SW480 (cell line): ENCODE measurements around the gene LBP.
"Not testable (repeated sequence)": the region's sequence is repeated elsewhere in the genome, so short reads cannot be mapped to it uniquely, and the experiment has no call there.

Source experiments
- DNase-seq: peaks from one replicate; pipeline ENCODE4 v3.0.0-alpha.2; 2016; ENCODE audit warnings: low spot score

LBP gene

DNA sequence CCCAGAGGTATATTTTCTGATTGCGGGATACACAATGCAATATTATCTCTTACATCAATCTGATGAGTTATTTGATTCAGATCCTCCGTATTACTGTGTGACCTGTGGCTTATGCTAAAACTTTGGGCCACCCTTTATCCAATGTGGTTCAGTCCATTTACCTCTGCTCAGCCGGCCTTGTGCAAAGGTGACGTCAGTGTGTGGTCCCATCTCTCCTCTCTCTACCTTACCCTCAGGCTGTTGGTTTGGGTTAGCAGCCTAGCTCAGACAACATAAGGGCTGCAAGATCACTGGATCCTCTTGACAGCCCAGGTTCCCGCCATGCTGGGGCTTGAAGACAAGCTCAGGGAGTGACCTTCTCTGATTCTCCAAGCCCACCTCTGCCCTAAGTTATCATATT lies 55.8 kb downstream of the LBP start:
- no peak for DNase-seq

DNA sequence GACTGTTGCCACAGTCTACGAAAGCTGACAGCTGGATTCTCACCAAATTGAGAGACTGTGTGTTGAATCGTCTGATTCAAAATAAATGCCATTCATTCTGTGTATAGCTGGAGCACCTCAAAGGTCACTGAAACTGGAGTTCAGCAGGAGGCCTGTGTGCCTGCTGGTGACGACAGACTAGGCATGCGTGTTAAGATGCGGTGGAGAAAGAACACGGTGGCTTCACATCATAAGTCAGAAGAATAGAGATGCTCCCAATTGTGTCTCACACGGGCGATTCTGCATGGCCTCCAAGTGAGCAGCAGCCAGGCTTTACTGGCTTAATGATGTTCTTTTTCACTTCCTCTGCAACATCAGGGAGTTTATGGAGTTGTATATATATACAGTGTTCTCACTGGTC lies 56.5 kb downstream of the LBP start:
- DNase-seq, result no peak

DNA sequence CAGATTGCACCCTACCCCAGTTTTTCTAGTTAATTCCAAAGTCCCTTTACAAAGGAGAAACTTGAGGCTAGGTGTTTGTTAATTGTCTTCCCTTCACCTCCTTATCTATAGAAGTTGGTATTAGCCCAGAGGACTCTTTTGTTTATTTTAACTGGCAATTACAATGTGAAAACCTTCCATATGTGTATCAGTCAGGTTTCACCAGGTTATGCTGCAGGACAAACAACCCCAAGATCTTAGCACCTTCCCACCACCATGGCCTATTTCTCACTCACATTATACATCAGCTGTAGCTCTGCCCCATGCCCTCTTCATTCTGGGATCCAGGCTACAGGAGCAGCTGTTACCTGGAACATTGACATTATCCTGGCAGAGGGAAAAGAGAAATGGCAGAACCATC lies 57.7 kb downstream of the LBP start:
- DNase-seq, result no peak

DNA sequence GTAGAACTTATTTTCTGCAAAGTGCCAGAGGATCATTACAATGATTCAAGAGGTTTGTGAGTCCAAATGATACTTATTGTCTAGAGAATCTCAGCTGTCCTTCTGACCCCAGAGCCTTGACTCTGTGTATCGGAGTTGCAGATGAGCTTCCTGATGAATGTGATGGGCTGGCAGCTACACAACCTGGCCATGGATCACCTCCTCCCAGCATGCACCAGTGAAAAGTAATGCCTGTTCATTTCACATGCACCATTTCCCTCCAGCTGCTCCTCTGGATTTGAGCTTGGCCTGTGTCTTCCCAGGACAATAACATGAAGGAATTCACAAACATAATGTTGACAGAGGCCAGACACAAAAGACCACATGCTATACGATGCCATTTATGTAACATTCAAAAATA lies 58.9 kb downstream of the LBP start:
- no peak for DNase-seq

DNA sequence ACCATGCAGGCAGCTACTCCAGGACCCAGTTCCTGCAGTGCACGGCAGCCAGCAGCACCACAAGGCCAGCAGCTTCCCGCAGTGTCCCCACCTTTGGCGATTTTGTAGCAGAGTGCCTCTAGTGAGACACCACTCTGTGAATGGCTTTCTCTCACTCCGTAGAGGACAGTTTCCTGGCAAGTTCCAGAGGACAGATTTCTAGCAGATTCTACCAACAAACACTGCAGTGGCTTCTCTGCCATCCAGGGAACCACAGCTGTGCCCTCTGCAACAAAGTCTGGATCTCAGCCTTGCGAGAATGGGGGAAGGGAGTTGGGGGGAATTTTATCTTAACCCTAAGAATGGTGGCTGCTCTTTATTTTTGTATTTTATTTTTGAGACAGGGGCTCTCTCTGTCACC lies 60.2 kb downstream of the LBP start:
- no peak for DNase-seq

DNA sequence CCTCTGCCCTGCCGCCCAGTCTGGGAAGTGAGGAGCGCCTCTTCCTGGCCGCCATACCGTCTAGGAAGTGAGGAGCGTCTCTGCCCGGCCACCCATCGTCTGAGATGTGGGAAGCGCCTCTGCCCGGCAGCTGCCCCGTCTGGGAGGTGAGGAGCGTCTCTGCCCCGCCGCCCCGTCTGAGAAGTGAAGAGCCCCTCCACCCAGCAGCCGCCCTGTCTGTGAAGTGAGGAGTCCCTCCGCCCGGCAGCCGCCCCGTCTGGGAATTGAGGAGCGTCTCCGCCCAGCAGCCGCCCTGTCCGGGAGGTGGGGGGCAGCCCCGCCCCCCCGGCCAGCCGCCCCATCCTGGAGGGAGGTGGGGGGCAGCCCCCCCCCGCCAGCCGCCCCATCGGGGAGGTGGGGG lies 61.0 kb downstream of the LBP start:
- no peak for DNase-seq

DNA sequence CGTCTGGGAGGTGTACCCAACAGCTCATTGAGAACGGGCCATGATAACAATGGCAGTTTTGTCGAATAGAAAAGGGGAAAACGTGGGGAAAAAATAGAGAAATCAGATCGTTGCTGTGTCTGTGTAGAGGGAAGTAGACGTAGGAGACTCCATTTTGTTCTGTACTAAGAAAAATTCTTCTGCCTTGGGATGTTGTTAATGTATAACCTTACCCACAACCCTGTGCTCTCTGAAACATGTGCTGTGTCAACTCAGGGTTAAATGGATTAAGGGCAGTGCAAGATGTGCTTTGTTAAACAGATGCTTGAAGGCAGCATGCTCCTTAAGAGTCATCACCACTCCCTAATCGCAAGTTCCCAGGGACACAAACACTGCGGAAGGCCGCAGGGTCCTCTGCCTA lies 61.5 kb downstream of the LBP start:
- not testable (repeated sequence) for DNase-seq

DNA sequence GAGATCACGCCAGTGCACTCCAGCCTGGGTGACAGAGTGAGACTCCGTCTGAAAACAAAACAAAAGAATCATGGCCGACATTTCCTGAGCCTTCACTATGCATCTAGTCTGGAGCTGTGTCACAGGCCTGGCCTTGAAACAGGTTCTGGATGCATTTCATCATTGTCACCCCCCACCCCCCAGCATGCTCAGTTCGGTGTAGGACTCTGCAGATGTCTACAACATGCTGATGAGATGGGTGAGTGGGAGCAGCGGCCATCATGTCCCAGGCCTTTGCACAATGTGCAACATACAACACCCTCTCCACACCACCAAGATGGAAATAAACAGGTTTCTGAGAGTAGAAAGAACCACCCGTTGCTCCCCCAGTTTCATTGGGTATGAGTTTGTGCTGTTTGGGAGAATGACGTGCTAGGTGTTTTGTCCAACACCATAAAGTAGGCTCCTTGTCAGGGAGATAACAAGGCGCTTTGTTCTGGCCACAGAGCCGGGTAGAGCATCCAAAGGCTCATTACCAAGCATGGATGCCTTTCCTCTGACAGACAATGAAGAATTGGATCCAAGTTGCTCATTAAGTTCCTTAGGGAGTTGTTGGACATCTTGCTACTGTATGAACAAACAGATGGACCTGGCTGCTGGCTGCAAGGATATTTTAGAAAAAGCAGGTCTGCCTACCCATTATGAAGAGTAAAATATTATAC lies 66.7 kb downstream of the LBP start:
- no peak for DNase-seq

DNA sequence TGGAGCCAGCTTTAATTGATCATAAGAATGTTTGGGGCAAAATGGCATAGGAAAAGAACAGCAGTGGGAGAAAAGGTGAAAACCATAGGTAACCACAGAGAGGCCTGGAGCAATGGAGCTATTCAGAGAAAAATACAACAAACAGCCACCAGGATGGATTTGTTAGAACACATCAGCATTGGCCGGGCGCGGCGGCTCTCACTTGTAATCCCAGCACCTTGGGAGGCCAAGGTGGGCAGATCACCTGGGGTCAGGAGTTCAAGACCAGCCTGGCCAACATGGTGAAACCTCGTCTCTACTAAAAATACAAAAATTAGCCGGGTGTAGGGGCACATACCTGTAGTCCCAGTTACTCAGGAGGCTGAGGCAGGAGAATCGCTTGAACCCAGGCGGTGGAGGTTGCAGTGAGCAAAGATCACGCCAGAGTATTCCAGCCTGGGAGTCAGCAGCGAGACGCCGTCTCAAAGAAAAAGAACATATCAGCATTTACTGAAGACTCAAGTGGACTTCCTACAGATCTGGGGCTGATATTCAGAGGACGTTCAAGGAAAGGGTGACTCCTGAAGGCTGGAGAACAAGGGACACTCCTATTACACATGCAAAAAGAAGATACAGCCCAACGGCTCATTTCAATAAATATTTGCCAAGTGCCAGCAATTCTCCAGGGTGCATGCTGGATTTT lies 68.6 kb downstream of the LBP start:
- no peak for DNase-seq

DNA sequence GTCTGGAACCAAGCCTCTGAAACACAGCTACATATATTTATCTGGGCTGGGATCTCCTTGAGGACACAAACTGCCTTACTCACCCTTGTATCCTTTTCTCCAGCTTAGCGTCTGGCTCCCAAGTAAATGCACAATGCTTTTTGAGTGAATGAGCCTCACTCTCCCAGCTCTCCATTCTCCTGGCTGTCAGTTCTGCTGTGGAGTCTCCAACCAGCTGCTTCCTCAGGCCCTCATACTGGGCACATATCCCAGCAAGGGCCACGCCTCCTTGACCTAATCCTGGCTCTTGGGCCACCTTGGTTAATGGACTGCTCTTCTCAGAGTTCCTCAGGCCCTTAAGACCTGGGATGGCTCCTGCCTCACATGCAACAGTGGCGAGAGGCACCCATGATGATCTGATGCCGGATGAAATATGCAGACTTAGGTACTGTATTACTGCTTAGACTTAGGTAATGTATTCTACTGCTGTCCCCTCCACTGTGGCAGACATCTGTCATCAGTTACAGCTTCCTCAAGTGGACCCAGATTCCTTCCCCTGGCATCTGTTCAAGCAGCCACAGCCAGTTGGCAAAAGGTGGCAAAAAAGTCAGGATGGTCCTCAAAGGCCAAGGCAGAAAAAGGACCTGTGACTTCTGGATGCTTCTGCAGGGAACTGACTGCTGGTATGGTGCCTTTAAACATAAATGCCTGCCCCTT lies 72.4 kb downstream of the LBP start:
- DNase-seq, result no peak

DNA sequence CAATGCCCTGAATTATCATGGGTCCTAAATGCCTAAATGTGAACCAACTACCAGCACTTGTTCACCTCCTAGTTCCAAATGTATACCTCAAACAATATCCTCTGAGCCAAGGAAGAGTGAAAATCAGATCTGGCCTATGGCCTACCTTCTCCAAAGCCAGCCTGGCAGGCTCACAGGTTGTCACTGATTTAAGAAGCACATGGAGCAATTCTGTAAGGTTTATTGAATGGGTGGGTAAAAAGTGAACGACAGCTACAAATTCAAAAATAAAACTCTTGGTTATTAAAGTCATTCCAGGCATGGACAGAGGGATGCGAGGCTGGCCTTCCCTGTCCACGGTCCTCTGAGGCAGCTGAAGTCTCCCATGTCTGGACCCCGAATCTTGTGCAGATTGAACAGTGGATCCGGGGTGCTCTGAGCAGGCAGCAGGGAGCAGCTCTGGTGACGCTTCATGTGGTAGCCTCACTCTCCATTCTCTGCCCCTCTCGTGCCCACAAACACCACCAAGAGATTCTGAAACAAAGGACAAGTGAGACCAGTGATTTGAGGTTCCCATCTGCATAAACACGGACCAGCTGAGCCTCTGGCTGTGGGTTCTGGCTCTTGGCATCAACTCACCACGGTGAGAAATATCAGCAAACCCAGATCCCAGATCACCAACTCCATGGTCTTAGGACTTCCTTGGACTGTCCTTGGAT lies 74.3 kb downstream of the LBP start:
- no peak for DNase-seq

DNA sequence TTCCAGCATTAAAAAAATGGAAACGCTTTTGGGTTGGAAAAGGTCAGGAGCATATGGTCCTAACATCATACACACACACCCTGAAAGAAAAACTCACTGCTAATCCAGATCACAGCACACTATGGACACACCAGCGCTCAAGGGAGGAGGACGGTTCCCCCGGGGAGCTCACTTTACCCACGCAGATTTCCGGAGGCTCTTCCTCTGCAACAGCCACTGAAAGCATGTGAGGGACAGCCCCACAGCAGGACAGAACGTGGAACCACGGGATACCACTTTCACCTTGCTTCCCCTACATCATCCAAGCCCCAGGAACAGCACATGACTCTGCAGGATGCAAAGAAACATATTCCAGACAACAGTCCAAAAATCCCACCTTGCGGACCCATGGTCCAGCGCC lies 75.6 kb downstream of the LBP start:
- no peak for DNase-seq

DNA sequence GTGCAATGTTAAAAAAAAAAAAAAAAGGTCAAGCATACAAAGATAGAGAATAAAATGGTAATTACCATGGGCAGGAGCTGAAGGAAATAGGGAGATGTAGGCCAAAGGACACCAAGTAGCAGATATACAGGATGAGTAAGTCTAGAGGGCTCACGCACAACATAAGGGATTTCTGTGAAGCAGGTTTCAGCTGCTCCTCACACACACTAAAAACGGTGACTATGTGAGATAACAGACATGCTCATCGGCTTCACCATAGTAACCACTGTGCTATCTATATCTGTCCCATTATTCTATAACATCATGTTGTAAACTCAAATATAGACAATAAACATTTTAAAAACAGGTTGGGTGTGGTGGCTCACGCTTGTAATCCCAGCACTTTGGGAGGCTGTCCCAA lies 77.3 kb downstream of the LBP start:
- DNase-seq, result no peak

DNA sequence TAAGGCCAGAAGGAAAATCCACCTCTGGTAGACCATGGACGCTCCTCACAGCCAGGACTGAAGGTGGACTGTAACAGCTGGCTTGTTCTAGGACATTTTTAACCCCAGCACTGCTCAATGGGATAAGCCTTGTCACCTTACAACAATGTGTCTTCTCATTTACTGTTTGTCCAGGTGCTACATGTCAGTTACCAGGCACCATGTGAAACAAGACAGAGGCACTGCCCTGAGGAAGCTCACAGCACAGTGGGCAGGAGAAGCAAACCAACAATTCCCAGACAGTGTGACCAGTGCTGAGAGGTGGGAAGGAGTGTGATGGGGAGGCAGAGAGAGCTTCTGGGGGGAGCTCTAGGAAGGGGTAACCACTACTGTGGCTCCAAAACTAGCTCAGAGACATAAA lies 78.1 kb downstream of the LBP start:
- no peak for DNase-seq

DNA sequence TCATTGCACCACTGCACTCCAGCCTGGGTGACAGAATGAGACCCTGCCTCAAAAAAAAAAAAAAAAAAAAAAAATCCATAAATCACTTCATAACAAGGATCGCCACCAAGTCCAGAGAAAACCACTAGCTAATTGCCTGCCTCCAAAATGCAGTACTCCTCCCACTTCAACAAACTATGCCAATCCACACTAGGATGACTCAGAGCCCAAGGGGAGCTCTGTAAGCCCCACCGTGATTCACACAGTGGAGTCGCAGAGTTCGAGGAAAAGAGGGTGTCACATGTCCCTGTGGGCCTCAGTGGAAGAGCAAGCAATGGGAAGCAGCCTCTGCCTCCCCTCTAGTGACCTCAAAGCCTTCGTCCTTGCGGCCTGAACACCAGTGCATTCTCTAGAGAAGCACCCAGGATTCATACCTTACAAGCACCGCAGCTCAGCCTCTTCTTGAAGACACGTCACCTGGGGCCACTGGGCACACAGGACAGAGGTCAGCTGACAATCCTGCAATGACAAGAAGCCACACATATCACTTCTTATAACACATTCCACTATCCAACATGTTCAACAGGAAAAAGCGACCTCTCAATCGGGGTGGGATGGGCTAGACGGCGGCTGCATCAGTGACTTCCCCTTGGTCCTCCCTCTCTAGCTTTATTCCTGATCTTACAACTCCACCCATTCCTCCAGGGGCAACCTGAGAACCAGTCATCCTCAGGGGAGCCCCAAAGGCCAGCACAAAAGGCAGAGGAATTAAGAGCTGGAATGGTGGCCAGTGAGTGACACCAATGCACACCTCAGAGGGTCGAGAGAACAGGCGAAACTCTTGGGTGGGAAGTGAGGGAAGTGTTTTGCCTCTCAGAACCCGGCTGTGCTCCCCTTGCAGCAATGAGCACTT lies 80.0 kb downstream of the LBP start:
- DNase-seq, result peak; percentile 68
